HepG2 (cell line): ENCODE results near the gene CYP2S1. TPM values are rescaled to one million over a fixed set of nuclear protein-coding genes. Genes with fewer than 3 reads are reported as not detected.
A peak's percentile ranks its signal among the peaks of the same experiment; 100 is the strongest.

Experiments used
- AHDC1 ChIP-seq: sonication (generic); formaldehyde crosslinking; IDR thresholded peaks from 2 replicates; pipeline ENCODE4 v1.5.1; 2020; ENCODE audit warnings: mild to moderate bottlenecking, missing genetic modification reagents, borderline replicate concordance
- ARID3A ChIP-seq: IDR thresholded peaks from 2 replicates; pipeline ENCODE4 v1.6.1; 2012; ENCODE audit warnings: low read depth, low read length, improper control_type of control experiment
- FOXP1 ChIP-seq, 2 experiments: fragments of 450-650 bp in 1 of 2; IDR thresholded peaks; 2 replicates each; pipeline ENCODE4 v1.6.1; 2017 to 2018; ENCODE audit warnings: antibody characterized with exemption in 1 of 2
- MIER2 ChIP-seq: IDR thresholded peaks from 2 replicates; pipeline ENCODE4 v1.6.1; 2016; ENCODE audit warnings: missing biosample characterization, missing genetic modification reagents
- NCOA5 ChIP-seq: sonication (generic); formaldehyde crosslinking; IDR thresholded peaks from 2 replicates; pipeline ENCODE4 v1.4.0; 2020; ENCODE audit warnings: missing genetic modification reagents
- NCOR1 ChIP-seq: fragments of 200-600 bp; sonication (generic); IDR thresholded peaks from 2 replicates; pipeline ENCODE4 v1.7.0; 2017; ENCODE audit warnings: antibody characterized with exemption, low read length, borderline replicate concordance
- NFIC ChIP-seq: IDR thresholded peaks from 2 replicates; pipeline ENCODE4 v1.6.1; 2012; ENCODE audit warnings: mild to moderate bottlenecking, low read length, inconsistent platforms
- SIN3A ChIP-seq: IDR thresholded peaks from 2 replicates; pipeline ENCODE4 v1.6.1; 2011; ENCODE audit warnings: low read depth, mild to moderate bottlenecking, control low read depth, low read length, borderline replicate concordance
- ZNF407 ChIP-seq: sonication (generic); formaldehyde crosslinking; IDR thresholded peaks from one replicate; pipeline ENCODE4 v1.5.1; 2020; ENCODE audit warnings: mild to moderate bottlenecking, missing genetic modification reagents; ENCODE audit errors: not compliant biosample characterization
- polyA plus RNA-seq, 8 experiments: library from polyadenylated mRNA; depleted of rRNA in 3 of 8; stranded (reverse) in 7 of 8; unstranded in 1 of 8; fragments of >200 nt; fragmentation: Illumina TruSeq in 4 of 8; extraction: Trizol in 4 of 8; gene quantifications; 2 replicates each; pipeline versions ENCODE4 v1.2.1 to v1.2.3, GENCODE V29; 2011 to 2016; ENCODE audit warnings: low read depth in 4 of 8, missing spikeins in 1 of 8, mixed read lengths in 1 of 8; ENCODE audit not compliant: insufficient read depth in 1 of 8
- total RNA-seq, 5 experiments: library from RNA; depleted of rRNA; stranded (reverse); fragments of >200 nt; fragmentation: Illumina TruSeq; extraction: Trizol; gene quantifications; 2 replicates each; pipeline ENCODE4 v1.2.3, GENCODE V29; 2016; ENCODE audit warnings: low read depth in 1 of 5
- TF ChIP-seq, protein P1 (sequence below): sonication (generic); formaldehyde crosslinking; IDR thresholded peaks from 2 replicates; pipeline ENCODE4 v1.4.0; 2020; ENCODE audit warnings: mild to moderate bottlenecking, missing genetic modification reagents

Gene CYP2S1
- total and polyA plus RNA-seq, 2 of the 13 experiments (the other 11 are each of a cell fraction or from before 2014, with no cell fraction given): 0.09 to 2.1 TPM

- TF ChIP-seq ARID3A (no peak; the same call in 1 of the 2 replicates), NFIC (peak; percentile 33; the same call in 1 of the 2 replicates), FOXP1 (IDR thresholded peaks at IDR 0.05) (no peak), FOXP1 (CRISPR knock-in tag; IDR thresholded peaks at IDR 0.05) (peak; percentile 22; the same call in 1 of the 2 replicates), ZNF407 (CRISPR knock-in tag) (no peak), AHDC1 (CRISPR knock-in tag) (peak; percentile 51; the same call in 1 of the 2 replicates), NCOR1 (peak; percentile 63; the same call in 1 of the 2 replicates), NCOA5 (no peak), SIN3A (no peak), MIER2 (CRISPR knock-in tag) (no peak)
- TF ChIP-seq, protein P1, sequence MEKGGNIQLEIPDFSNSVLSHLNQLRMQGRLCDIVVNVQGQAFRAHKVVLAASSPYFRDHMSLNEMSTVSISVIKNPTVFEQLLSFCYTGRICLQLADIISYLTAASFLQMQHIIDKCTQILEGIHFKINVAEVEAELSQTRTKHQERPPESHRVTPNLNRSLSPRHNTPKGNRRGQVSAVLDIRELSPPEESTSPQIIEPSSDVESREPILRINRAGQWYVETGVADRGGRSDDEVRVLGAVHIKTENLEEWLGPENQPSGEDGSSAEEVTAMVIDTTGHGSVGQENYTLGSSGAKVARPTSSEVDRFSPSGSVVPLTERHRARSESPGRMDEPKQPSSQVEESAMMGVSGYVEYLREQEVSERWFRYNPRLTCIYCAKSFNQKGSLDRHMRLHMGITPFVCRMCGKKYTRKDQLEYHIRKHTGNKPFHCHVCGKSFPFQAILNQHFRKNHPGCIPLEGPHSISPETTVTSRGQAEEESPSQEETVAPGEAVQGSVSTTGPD: no peak
These were observed 25.8 kb upstream of the CYP2S1 start (continued) for GRCh38 chr19:41166944-41167804.
